H1 (cell line): Measurements from ENCODE around the gene CYP1A2. TPM values are rescaled to one million over a fixed set of nuclear protein-coding genes. Genes with fewer than 3 reads are reported as not detected.

Experiments
- CTCF ChIA-PET: fragments of 300-600 bp; sonication (Branson Sonifier 250); formaldehyde crosslinking; loops from one replicate; lab custom pipeline; 2021; ENCODE audit not compliant: partially characterized antibody; lab: Charles Lee
- POLR2A ChIA-PET: fragments of 300-600 bp; sonication (Branson Sonifier 250); formaldehyde crosslinking; loops from one replicate; lab custom pipeline; 2021; ENCODE audit warnings: inconsistent platforms; ENCODE audit not compliant: partially characterized antibody; lab: Charles Lee
- DNase-seq, 2 experiments: peaks; one replicate each; pipeline versions ENCODE4 v3.0.0 to v3.0.0-alpha.2; 2010 to 2022; ENCODE audit warnings: low spot score in 2 of 2, low read depth in 1 of 2, mixed read lengths in 1 of 2
- FAIRE-seq: peaks from 2 replicates; lab custom pipeline; 2011; peaks lifted over from hg19 to GRCh38; lab: Jason Lieb, UNC
- H2AFZ ChIP-seq: 2 replicates; pipeline ENCODE4 v1.8.1; 2012; ENCODE audit warnings: low read length, inconsistent platforms
- H2AK5ac ChIP-seq: 2 replicates; pipeline ENCODE4 v1.6.1; 2013; ENCODE audit warnings: low read depth, low read length
- H2BK120ac ChIP-seq: replicated peaks from 2 replicates; pipeline ENCODE3; 2013; ENCODE audit warnings: low read depth, low read length, inconsistent platforms
- H2BK12ac ChIP-seq: 2 replicates; pipeline ENCODE4 v1.6.1; 2013; ENCODE audit warnings: low read depth, low read length
- H2BK15ac ChIP-seq: 2 replicates; pipeline ENCODE4 v1.6.1; 2013; ENCODE audit warnings: low read length
- H2BK20ac ChIP-seq: 2 replicates; pipeline ENCODE4 v1.6.1; 2013; ENCODE audit warnings: low read length
- H2BK5ac ChIP-seq: 2 replicates; pipeline ENCODE4 v1.6.1; 2013; ENCODE audit warnings: low read depth, low read length
- H3K14ac ChIP-seq: 2 replicates; pipeline ENCODE4 v1.6.1; 2013; ENCODE audit warnings: inconsistent platforms; ENCODE audit not compliant: insufficient read length
- H3K18ac ChIP-seq: 2 replicates; pipeline ENCODE4 v1.6.1; 2013; ENCODE audit warnings: low read length; ENCODE audit errors: extremely low read depth
- H3K23ac ChIP-seq: 2 replicates; pipeline ENCODE4 v1.6.1; 2013; ENCODE audit warnings: inconsistent platforms; ENCODE audit not compliant: insufficient read length
- H3K23me2 ChIP-seq: 2 replicates; pipeline ENCODE4 v1.6.1; 2013; ENCODE audit warnings: low read depth, low read length
- H3K27ac ChIP-seq: 2 replicates; pipeline ENCODE4 v1.6.1; 2011; ENCODE audit warnings: low read depth, low read length, inconsistent platforms
- H3K27me3 ChIP-seq, 4 experiments: replicated peaks in 1 of 4; 1 replicate in 1 of 4; 2 replicates in 3 of 4; pipeline versions ENCODE4 v1.6.1 to v1.8.1; 2011 to 2013; ENCODE audit warnings: low read length in 3 of 4, mild to moderate bottlenecking in 3 of 4, inconsistent platforms in 2 of 4, mixed read lengths in 2 of 4, moderate library complexity in 1 of 4; ENCODE audit not compliant: control insufficient read depth in 3 of 4, insufficient read depth in 3 of 4; ENCODE audit errors: extremely low read depth in 1 of 4
- H3K36me3 ChIP-seq, 4 experiments: 2 replicates each; pipeline versions ENCODE4 v1.6.1 to v1.8.1; 2011 to 2013; ENCODE audit warnings: mild to moderate bottlenecking in 4 of 4, low read length in 3 of 4, moderate library complexity in 2 of 4, control low read depth in 1 of 4, inconsistent platforms in 1 of 4; ENCODE audit not compliant: insufficient read depth in 4 of 4, control insufficient read depth in 2 of 4
- H3K4ac ChIP-seq: replicated peaks from 2 replicates; pipeline ENCODE3; 2013; ENCODE audit warnings: low read length, low read depth, mixed read lengths, inconsistent platforms; ENCODE audit not compliant: insufficient read length
- H3K4me1 ChIP-seq, 4 experiments: replicated peaks in 1 of 4; 1 replicate in 1 of 4; 2 replicates in 3 of 4; pipeline versions ENCODE4 v1.6.1 to v1.8.1; 2011 to 2013; ENCODE audit warnings: low read length in 3 of 4, inconsistent platforms in 2 of 4, mixed read lengths in 1 of 4; ENCODE audit not compliant: insufficient read depth in 4 of 4, control insufficient read depth in 3 of 4
- H3K4me2 ChIP-seq, 2 experiments: 2 replicates each; pipeline versions ENCODE4 v1.6.1 to v1.8.1; 2011 to 2013; ENCODE audit warnings: low read depth in 2 of 2, low read length in 2 of 2, control low read depth in 1 of 2, inconsistent platforms in 1 of 2, mild to moderate bottlenecking in 1 of 2; ENCODE audit not compliant: insufficient read depth in 1 of 2
- H3K4me3 ChIP-seq, 4 experiments: fragments of 200-600, 300-600 bp in 1 of 4; sonication (generic), shearing (Covaris generic), sonication (Bioruptor Twin) in 1 of 4; 2 replicates each; pipeline versions ENCODE4 v1.5.1 to v1.8.1; 2011 to 2016; ENCODE audit warnings: low read length in 4 of 4, low read depth in 3 of 4, control low read depth in 2 of 4, inconsistent platforms in 2 of 4, mild to moderate bottlenecking in 2 of 4, mixed read lengths in 1 of 4, moderate library complexity in 1 of 4; ENCODE audit not compliant: insufficient read depth in 2 of 4; ENCODE audit errors: extremely low read depth in 1 of 4
- H3K56ac ChIP-seq: replicated peaks from 2 replicates; pipeline ENCODE3; 2013; ENCODE audit warnings: low read depth, mild to moderate bottlenecking, mixed read lengths, low read length, inconsistent platforms; ENCODE audit not compliant: insufficient read length
- H3K79me1 ChIP-seq: 2 replicates; pipeline ENCODE4 v1.6.1; 2013; ENCODE audit warnings: low read depth, low read length, control low read depth
- H3K79me2 ChIP-seq, 2 experiments: 2 replicates each; pipeline versions ENCODE4 v1.6.1 to v1.8.1; 2012 to 2013; ENCODE audit warnings: low read length in 2 of 2, mild to moderate bottlenecking in 2 of 2, inconsistent platforms in 1 of 2; ENCODE audit not compliant: insufficient read depth in 2 of 2, control insufficient read depth in 1 of 2
- H3K9ac ChIP-seq, 4 experiments: replicated peaks in 1 of 4; 1 replicate in 1 of 4; 2 replicates in 3 of 4; pipeline versions ENCODE4 v1.6.1 to v1.8.1; 2011 to 2013; ENCODE audit warnings: low read depth in 3 of 4, low read length in 3 of 4, control low read depth in 2 of 4, mild to moderate bottlenecking in 2 of 4, moderate library complexity in 2 of 4, inconsistent platforms in 1 of 4; ENCODE audit errors: extremely low read depth in 1 of 4
- H3K9me3 ChIP-seq, 2 experiments: 2 replicates each; pipeline versions ENCODE4 v1.6.1 to v1.8.1; 2012 to 2013; ENCODE audit warnings: mild to moderate bottlenecking in 2 of 2, moderate library complexity in 2 of 2, control low read depth in 1 of 2, inconsistent platforms in 1 of 2, low read depth in 1 of 2, low read length in 1 of 2, mixed read lengths in 1 of 2; ENCODE audit not compliant: insufficient read depth in 2 of 2
- H4K20me1 ChIP-seq, 2 experiments: replicated peaks in 1 of 2; 2 replicates each; pipeline versions ENCODE3 to v1.8.1; 2011 to 2013; ENCODE audit warnings: inconsistent platforms in 2 of 2, low read length in 2 of 2, mild to moderate bottlenecking in 1 of 2; ENCODE audit not compliant: insufficient read depth in 2 of 2, control insufficient read depth in 1 of 2
- H4K5ac ChIP-seq: 2 replicates; pipeline ENCODE4 v1.6.1; 2013; ENCODE audit warnings: low read length, low read depth, mixed read lengths, inconsistent platforms; ENCODE audit not compliant: insufficient read length
- H4K8ac ChIP-seq: 2 replicates; pipeline ENCODE4 v1.8.0; 2013; ENCODE audit warnings: mild to moderate bottlenecking, moderate library complexity, low read length, inconsistent platforms; ENCODE audit not compliant: insufficient read depth; ENCODE audit errors: extremely low read depth
- H4K91ac ChIP-seq: replicated peaks from 2 replicates; pipeline ENCODE3; 2013; ENCODE audit warnings: low read length, mixed read lengths, inconsistent platforms; ENCODE audit not compliant: insufficient read length
- BCL11A ChIP-seq, 2 experiments: IDR thresholded peaks; one replicate each; pipeline ENCODE4 v1.6.1; 2011; ENCODE audit warnings: low read depth in 2 of 2, low read length in 2 of 2, mild to moderate bottlenecking in 2 of 2
- NANOG ChIP-seq: IDR thresholded peaks from 2 replicates; pipeline ENCODE4 v1.6.1; 2011; ENCODE audit warnings: low read length, low read depth, mild to moderate bottlenecking, inconsistent platforms; ENCODE audit not compliant: insufficient read depth, poor library complexity, severe bottlenecking
- NRF1 ChIP-seq: IDR thresholded peaks from 2 replicates; pipeline ENCODE4 v1.6.1; 2011; ENCODE audit warnings: mild to moderate bottlenecking, low read depth, low read length, improper control_type of control experiment
- SIN3A ChIP-seq, 2 experiments: IDR thresholded peaks in 1 of 2; conservative IDR thresholded peaks in 1 of 2; 2 replicates each; pipeline ENCODE4 v1.6.1; 2011 to 2012; ENCODE audit warnings: low read length in 2 of 2, improper control_type of control experiment in 1 of 2, low read depth in 1 of 2, mild to moderate bottlenecking in 1 of 2
- SIRT6 ChIP-seq: IDR thresholded peaks from one replicate; pipeline ENCODE4 v1.7.1; 2012; ENCODE audit warnings: low read length, inconsistent platforms
- TEAD4 ChIP-seq: IDR thresholded peaks from 2 replicates; pipeline ENCODE4 v1.6.1; 2012; ENCODE audit warnings: low read depth, low read length, inconsistent platforms, mixed read lengths
- WGBS, 2 experiments: shearing (Covaris generic) in 1 of 2; methylation state at CpG; one replicate each; pipeline versions ENCODE4 v1.1.6 to v1.1.7; 2013 to 2015; ENCODE audit warnings: low lambda C conversion rate in 2 of 2, mixed read lengths in 2 of 2, inconsistent platforms in 1 of 2, low coverage in 1 of 2, missing lambda C conversion rate in 1 of 2; ENCODE audit not compliant: insufficient replicate concordance in 2 of 2, insufficient coverage in 1 of 2, insufficient read length in 1 of 2; ENCODE audit errors: extremely low coverage in 1 of 2, missing lambda C conversion rate in 1 of 2; 5-methylcytosine and 5-hydroxymethylcytosine counted together
- polyA plus RNA-seq, 7 experiments: library from polyadenylated mRNA; depleted of rRNA in 3 of 7; stranded (reverse) in 5 of 7; unstranded in 2 of 7; fragments of >200 nt in 5 of 7; fragments of 200-250 nt in 2 of 7; gene quantifications; 1 replicate in 5 of 7; 2 replicates in 1 of 7; 4 replicates in 1 of 7; pipeline versions ENCODE4 v1.2.1 to v1.2.3, GENCODE V29; 2011 to 2013; ENCODE audit warnings: missing spikeins in 2 of 7, mixed read lengths in 2 of 7
- total RNA-seq: library from RNA; stranded (reverse); fragmentation: NEBNext Ultra II Directional; extraction: Animal tissue kit (Norgen Biotek cat#: 25700); gene quantifications from 2 replicates; pipeline ENCODE4 v1.2.1, GENCODE V29; 2021

The CYP1A2 gene
- total and polyA plus RNA-seq, 2 of the 8 experiments (the other 6 are each of a cell fraction or from before 2014, with no cell fraction given), result not detected

DNA sequence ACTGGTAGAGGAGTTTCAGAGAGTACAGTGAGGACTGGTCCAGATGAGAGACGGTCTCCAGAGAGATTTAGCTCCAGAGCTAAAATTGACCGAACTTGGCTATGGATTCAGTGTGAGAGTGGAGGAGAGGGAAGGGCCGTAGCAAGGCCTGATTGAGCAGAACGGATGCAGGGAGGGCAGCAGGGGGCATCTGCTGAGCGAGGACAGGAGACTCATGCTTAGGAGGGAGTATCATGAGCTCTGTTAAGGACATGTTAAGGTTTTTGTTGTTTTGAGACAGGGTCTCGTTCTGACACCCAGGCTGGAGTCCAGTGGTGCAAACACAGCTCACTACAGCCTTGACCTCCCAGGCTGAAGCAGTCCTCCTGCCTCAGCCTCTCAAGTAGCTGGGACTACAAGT, 56.3 kb downstream of the CYP1A2 start:
- DNase-seq (no peak), FAIRE-seq (no peak)
- no peak for TF ChIP-seq NRF1
- no peak for TF ChIP-seq SIRT6
- no peak for TF ChIP-seq NANOG
- TF ChIP-seq SIN3A (conservative IDR thresholded peaks at IDR 0.05 in 1 of 2, IDR thresholded peaks at IDR 0.05 in 1 of 2; ENCODE audit: low read depth in 1 of 2, low read length in 2 of 2), result no peak
- TF ChIP-seq TEAD4, result no peak
- TF ChIP-seq BCL11A (IDR thresholded peaks at IDR 0.05; ENCODE audit: low read depth in 2 of 2, low read length in 2 of 2), result no peak
- no peak overlapping the region for H4K91ac ChIP-seq
- H4K8ac ChIP-seq, result no peak overlapping the region
- H3K14ac ChIP-seq, result no peak overlapping the region
- no peak overlapping the region for H2BK15ac ChIP-seq
- ChIA-PET CTCF (interaction anchor here (0.9 to 10.2 kb wide), 15 partner anchors 8 to 175 kb away, joined by 3 to 113 read pairs (median 7); partner anchors contain the start of genes CPLX3 and LMAN1L), POLR2A (interaction anchor here (0.5 to 2.1 kb wide), 8 partner anchors 12 to 119 kb away, joined by 3 to 4 read pairs (median 4); no protein-coding TSS in a partner anchor)
- H3K18ac ChIP-seq, result no peak overlapping the region
- WGBS, 2 experiments, result 87% methylated on average over 5 of the region's 6 CpGs; no CpG with 5 or more reads in 1 of the 2 experiments
- H2BK12ac ChIP-seq, result no peak overlapping the region
- H3K27me3 ChIP-seq, result no peaks in the 10 kb centered on the region
- H3K36me3 ChIP-seq, result peaks cover 0 to 14% (median 0%) of the 10 kb centered on the region in 4 experiments; a peak in 1 of 8 replicates
- H3K4me3 ChIP-seq, result no peak overlapping the region
- no peak overlapping the region for H3K56ac ChIP-seq
- H3K9ac ChIP-seq, result no peak overlapping the region
- no peak overlapping the region for H2BK20ac ChIP-seq
- H3K23me2 ChIP-seq, result no peaks in the 10 kb centered on the region
- no peaks in the 10 kb centered on the region for H3K79me2 ChIP-seq
- H3K79me1 ChIP-seq, result no peaks in the 10 kb centered on the region
- no peak overlapping the region for H3K23ac ChIP-seq
- H2BK120ac ChIP-seq, result no peak overlapping the region
- no peak overlapping the region for H4K5ac ChIP-seq
- H3K4ac ChIP-seq, result no peak overlapping the region
- H3K4me2 ChIP-seq, result no peak overlapping the region
- no peak overlapping the region for H2AK5ac ChIP-seq
- peaks cover 0 to 3% of the 10 kb centered on the region in 2 experiments for H4K20me1 ChIP-seq
- H3K4me1 ChIP-seq, result peaks cover 0 to 5% (median 3%) of the 10 kb centered on the region in 4 experiments; a peak in 4 of 7 replicates
- H2AFZ ChIP-seq, result no peak overlapping the region
- H2BK5ac ChIP-seq, result no peak overlapping the region
- no peaks in the 10 kb centered on the region for H3K9me3 ChIP-seq
- H3K27ac ChIP-seq, result no peak overlapping the region
